ENCODE measurements around the gene KLB. TPM values are rescaled to one million over a fixed set of nuclear protein-coding genes. Genes with fewer than 3 reads are reported as not detected.

KLB gene
- total and polyA plus RNA-seq, 2 donors (not counting 1 experiment from before 2014, with no cell fraction given), result 0.09 TPM; not detected in 1

DNA sequence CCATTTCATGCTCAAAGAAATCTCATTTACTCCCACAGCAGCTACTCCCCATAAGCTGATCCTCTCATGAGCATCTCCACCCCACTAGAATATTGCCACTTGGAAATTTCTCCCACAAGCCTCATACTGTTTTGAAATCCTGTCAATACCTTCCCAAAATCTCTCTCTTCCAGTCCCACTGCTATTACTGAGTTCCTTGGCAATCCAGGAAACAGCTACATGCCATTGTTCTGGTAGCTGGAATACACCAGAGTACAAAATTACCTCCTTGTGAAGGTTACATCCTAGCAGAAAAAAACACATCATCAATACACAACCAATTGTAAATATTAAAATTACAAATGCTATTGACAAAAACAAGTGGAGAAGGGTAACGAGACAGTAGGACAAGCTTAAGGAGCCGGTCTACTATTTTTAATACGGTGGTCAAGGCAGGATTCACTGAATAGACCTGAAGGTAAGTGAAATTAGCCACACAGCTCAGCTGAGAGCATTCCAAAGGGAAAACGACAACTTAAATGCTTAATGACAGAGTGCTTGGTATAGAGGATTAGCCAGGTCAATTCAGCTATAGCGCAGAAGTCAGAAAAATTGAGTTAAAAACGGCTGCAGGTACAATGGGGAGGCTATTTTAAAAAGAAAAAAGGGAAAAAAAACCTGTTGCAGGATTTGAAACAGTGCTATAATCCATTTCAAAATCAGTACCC lies 45.6 kb downstream of the KLB start:
- no peaks in the 10 kb centered on the region for H3K27me3 Mint-ChIP-seq
- Histone ChIP-seq H3K36me3 (replicated peaks in 1 of 2; ENCODE audit: control extremely low read depth in 1 of 2, control insufficient read depth in 1 of 2, extremely low read depth in 1 of 2, insufficient read depth in 2 of 2, low read length in 1 of 2) (peaks cover 15 to 61% of the 10 kb centered on the region in 2 experiments), H3K27me3 (replicated peaks in 1 of 4; ENCODE audit: control extremely low read depth in 1 of 4, control insufficient read depth in 3 of 4, insufficient read depth in 4 of 4, low read length in 3 of 4) (no peaks in the 10 kb centered on the region), H4K20me1 (ENCODE audit: control insufficient read depth, insufficient read depth, low read length, poor library complexity, severe bottlenecking) (peaks cover 21% of the 10 kb centered on the region), H3K27ac (ENCODE audit: low read length in 2 of 2) (peak overlapping the region in 1 of 2 donors; percentile 4), H3K9ac (ENCODE audit: low read length) (no peak overlapping the region), H3K4me1 (ENCODE audit: control insufficient read depth in 2 of 2, insufficient read depth in 2 of 2, low read length in 2 of 2) (peaks cover 13% of the 10 kb centered on the region in 2 donors), H3K4me3 (ENCODE audit: control extremely low read depth in 1 of 5, extremely low read depth in 1 of 5, insufficient read depth in 1 of 5, low read depth in 2 of 5, low read length in 4 of 5) (no peak overlapping the region), H3K9me3 (ENCODE audit: control extremely low read depth in 1 of 3, control insufficient read depth in 2 of 3, insufficient read depth in 1 of 3, low read length in 2 of 3) (no peaks in the 10 kb centered on the region), H3K79me2 (ENCODE audit: control insufficient read depth, insufficient read depth, low read length) (peaks cover 7% of the 10 kb centered on the region), H2AFZ (ENCODE audit: insufficient read depth, low read depth, low read length, poor library complexity, severe bottlenecking) (no peak overlapping the region), H3K4me2 (replicated peaks; ENCODE audit: low read depth, low read length, poor library complexity, severe bottlenecking) (no peak overlapping the region)
- 96% methylated on average over 4 of the region's 6 CpGs for WGBS (ENCODE audit: insufficient coverage)
- POLR2A ChIA-PET, result no interaction called here
- no peak for DNase-seq
- H3K4me1 Mint-ChIP-seq, result peaks cover 20% of the 10 kb centered on the region
- H3K27ac Mint-ChIP-seq, result no peak overlapping the region
- TF ChIP-seq, protein P1, sequence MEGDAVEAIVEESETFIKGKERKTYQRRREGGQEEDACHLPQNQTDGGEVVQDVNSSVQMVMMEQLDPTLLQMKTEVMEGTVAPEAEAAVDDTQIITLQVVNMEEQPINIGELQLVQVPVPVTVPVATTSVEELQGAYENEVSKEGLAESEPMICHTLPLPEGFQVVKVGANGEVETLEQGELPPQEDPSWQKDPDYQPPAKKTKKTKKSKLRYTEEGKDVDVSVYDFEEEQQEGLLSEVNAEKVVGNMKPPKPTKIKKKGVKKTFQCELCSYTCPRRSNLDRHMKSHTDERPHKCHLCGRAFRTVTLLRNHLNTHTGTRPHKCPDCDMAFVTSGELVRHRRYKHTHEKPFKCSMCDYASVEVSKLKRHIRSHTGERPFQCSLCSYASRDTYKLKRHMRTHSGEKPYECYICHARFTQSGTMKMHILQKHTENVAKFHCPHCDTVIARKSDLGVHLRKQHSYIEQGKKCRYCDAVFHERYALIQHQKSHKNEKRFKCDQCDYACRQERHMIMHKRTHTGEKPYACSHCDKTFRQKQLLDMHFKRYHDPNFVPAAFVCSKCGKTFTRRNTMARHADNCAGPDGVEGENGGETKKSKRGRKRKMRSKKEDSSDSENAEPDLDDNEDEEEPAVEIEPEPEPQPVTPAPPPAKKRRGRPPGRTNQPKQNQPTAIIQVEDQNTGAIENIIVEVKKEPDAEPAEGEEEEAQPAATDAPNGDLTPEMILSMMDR (IDR thresholded peaks at IDR 0.05), result no peak
- no peak for TF ChIP-seq EZH2 (IDR thresholded peaks at IDR 0.05; ENCODE audit: borderline replicate concordance, insufficient read depth, low read depth, low read length, poor library complexity, severe bottlenecking)
- no peak for ATAC-seq (ENCODE audit: low read depth)
- H3K9me3 Mint-ChIP-seq (ENCODE audit: insufficient read depth), result no peaks in the 10 kb centered on the region
- no peak overlapping the region for H3K4me3 Mint-ChIP-seq
- intact Hi-C loops (cut with micrococcal nuclease), result loop anchor here (10.0 kb wide), 1 partner anchor 548 kb away; no protein-coding TSS in a partner anchor
- CTCF ChIA-PET, result no interaction called here

DNA sequence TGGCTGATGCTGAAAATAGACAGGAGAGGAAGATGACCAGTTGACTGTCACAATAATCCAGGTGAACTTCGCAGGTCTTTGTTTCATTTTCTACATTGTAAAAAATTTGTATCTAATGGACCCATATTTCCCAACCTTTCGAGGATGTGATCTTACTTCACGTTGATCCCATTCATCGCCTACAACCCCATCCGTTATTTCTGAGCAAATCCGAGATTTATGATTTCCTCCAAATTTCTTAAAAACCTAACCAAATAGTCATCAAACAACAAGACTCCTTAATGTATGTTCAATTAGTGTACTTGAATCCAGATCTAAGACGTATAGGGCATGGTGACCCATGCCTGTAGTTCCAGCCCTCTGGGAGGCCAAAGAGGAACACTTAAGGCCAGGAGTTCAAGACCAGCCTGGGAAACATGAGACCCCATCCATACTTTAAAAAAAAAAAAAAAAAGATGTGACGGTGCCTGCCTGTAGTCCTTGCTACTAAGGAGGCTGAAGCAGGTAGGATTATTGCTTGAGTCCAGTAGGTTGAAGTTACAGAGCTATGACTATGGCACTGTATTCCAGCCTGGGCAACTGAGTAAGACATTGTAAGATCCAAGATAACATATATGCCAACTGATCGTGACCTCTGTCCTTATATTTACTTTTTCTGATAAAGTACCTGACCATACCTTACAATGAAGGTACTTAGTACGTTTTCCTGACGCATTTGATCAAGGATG lies 46.3 kb downstream of the KLB start:
- DNase-seq (no peak), ATAC-seq (ENCODE audit: low read depth) (no peak)
- H3K27ac Mint-ChIP-seq, result peak overlapping the region; percentile 17
- intact Hi-C loops (cut with micrococcal nuclease), result loop anchor here (10.0 kb wide), 1 partner anchor 548 kb away; no protein-coding TSS in a partner anchor
- peaks cover 22% of the 10 kb centered on the region for H3K4me1 Mint-ChIP-seq
- POLR2A ChIA-PET, result no interaction called here
- Histone ChIP-seq H3K9ac (ENCODE audit: low read length) (no peak overlapping the region), H3K79me2 (ENCODE audit: control insufficient read depth, insufficient read depth, low read length) (peaks cover 12% of the 10 kb centered on the region), H3K4me1 (ENCODE audit: control insufficient read depth in 2 of 2, insufficient read depth in 2 of 2, low read length in 2 of 2) (peaks cover 15 to 16% of the 10 kb centered on the region in 2 donors), H3K27me3 (replicated peaks in 1 of 4; ENCODE audit: control extremely low read depth in 1 of 4, control insufficient read depth in 3 of 4, insufficient read depth in 4 of 4, low read length in 3 of 4) (no peaks in the 10 kb centered on the region), H2AFZ (ENCODE audit: insufficient read depth, low read depth, low read length, poor library complexity, severe bottlenecking) (no peak overlapping the region), H3K27ac (ENCODE audit: low read length in 2 of 2) (no peak overlapping the region), H3K4me2 (replicated peaks; ENCODE audit: low read depth, low read length, poor library complexity, severe bottlenecking) (no peak overlapping the region), H4K20me1 (ENCODE audit: control insufficient read depth, insufficient read depth, low read length, poor library complexity, severe bottlenecking) (peaks cover 21% of the 10 kb centered on the region), H3K9me3 (ENCODE audit: control extremely low read depth in 1 of 3, control insufficient read depth in 2 of 3, insufficient read depth in 1 of 3, low read length in 2 of 3) (no peaks in the 10 kb centered on the region), H3K36me3 (replicated peaks in 1 of 2; ENCODE audit: control extremely low read depth in 1 of 2, control insufficient read depth in 1 of 2, extremely low read depth in 1 of 2, insufficient read depth in 2 of 2, low read length in 1 of 2) (peaks cover 20 to 67% of the 10 kb centered on the region in 2 experiments), H3K4me3 (ENCODE audit: control extremely low read depth in 1 of 5, extremely low read depth in 1 of 5, insufficient read depth in 1 of 5, low read depth in 2 of 5, low read length in 4 of 5) (no peak overlapping the region)
- 90% methylated on average over 2 of the region's 11 CpGs for WGBS (ENCODE audit: insufficient coverage)
- CTCF ChIA-PET, result no interaction called here
- H3K4me3 Mint-ChIP-seq, result no peak overlapping the region
- no peaks in the 10 kb centered on the region for H3K27me3 Mint-ChIP-seq
- H3K9me3 Mint-ChIP-seq (ENCODE audit: insufficient read depth), result no peaks in the 10 kb centered on the region
- TF ChIP-seq, protein P1 (IDR thresholded peaks at IDR 0.05), result no peak
- TF ChIP-seq EZH2 (IDR thresholded peaks at IDR 0.05; ENCODE audit: borderline replicate concordance, insufficient read depth, low read depth, low read length, poor library complexity, severe bottlenecking), result no peak

Measured in B cell (primary cell).